Esophagus squamous epithelium (tissue), 5 donors: Measurements from ENCODE around the gene UBE2Q2. TPM values are rescaled to one million over a fixed set of nuclear protein-coding genes. Genes with fewer than 3 reads are reported as not detected.
"Not testable (repeated sequence)": the region's sequence is repeated elsewhere in the genome, so short reads cannot be mapped to it uniquely, and the experiment has no call there.

Experiments
- DNase-seq: peaks from one replicate; lab custom pipeline; 2025; lab: John Stamatoyannopoulos, UW
- H3K27ac ChIP-seq, 4 donors: fragments of 200-600 bp; sonication (generic); one replicate each; pipeline ENCODE4 v1.5.1; 2016 to 2019; ENCODE audit warnings: mild to moderate bottlenecking in 1 of 4
- H3K27me3 ChIP-seq, 4 donors: fragments of 200-600 bp; sonication (generic); 1 replicate in 3 of 4; 2 replicates in 1 of 4; pipeline versions ENCODE4 v1.5.1 to v1.6.0; 2017 to 2021; ENCODE audit warnings: antibody characterized with exemption in 1 of 4
- H3K36me3 ChIP-seq, 3 donors: fragments of 200-600 bp; sonication (generic); one replicate each; pipeline ENCODE4 v1.5.1; 2016 to 2019
- H3K4me1 ChIP-seq, 3 donors: fragments of 200-600 bp; sonication (generic); one replicate each; pipeline ENCODE4 v1.5.1; 2017 to 2019
- H3K4me3 ChIP-seq, 4 donors: fragments of 200-600 bp; sonication (generic); 1 replicate in 3 of 4; 2 replicates in 1 of 4; pipeline ENCODE4 v1.5.1; 2016 to 2019; ENCODE audit warnings: mild to moderate bottlenecking in 2 of 4, moderate library complexity in 1 of 4
- H3K9me3 ChIP-seq, 3 donors: fragments of 200-600 bp; sonication (generic); one replicate each; pipeline ENCODE4 v1.5.1; 2016 to 2019
- CTCF ChIP-seq, 6 experiments: fragments of 450-650 bp in 4 of 6; fragments of 200-600 bp in 2 of 6; sonication (generic) in 2 of 6; IDR thresholded peaks; one replicate each; pipeline ENCODE4 v1.5.1; 2016 to 2019; ENCODE audit warnings: antibody characterized with exemption in 6 of 6, mild to moderate bottlenecking in 4 of 6, moderate library complexity in 4 of 6
- POLR2A ChIP-seq, 4 donors: fragments of 450-650 bp; IDR thresholded peaks; one replicate each; pipeline ENCODE4 v1.6.1; 2017; ENCODE audit warnings: antibody characterized with exemption in 4 of 4, mild to moderate bottlenecking in 4 of 4, moderate library complexity in 3 of 4
- WGBS, 2 donors: methylation state at CpG; one replicate each; pipeline ENCODE4 v1.1.5; 2018; 5-methylcytosine and 5-hydroxymethylcytosine counted together
- intact Hi-C: fragments of 100-400 bp; cut with DNase I; formaldehyde crosslinking; loops from one replicate; pipeline ENCODE4 v1.15.0; 2022
- total RNA-seq, 4 donors: library from RNA; depleted of rRNA; stranded (reverse); fragments of >200 nt; gene quantifications; one replicate each; pipeline ENCODE4 v1.1.0, GENCODE V29; 2016
- donor health status: DM: yes; HTN: yes; CAD: no.

Gene UBE2Q2
- total RNA-seq, result 10 to 100 TPM in 3 of 4 donors, 1 to 10 TPM in 1; 9.1 to 40.2 (median 25.6) TPM

DNA sequence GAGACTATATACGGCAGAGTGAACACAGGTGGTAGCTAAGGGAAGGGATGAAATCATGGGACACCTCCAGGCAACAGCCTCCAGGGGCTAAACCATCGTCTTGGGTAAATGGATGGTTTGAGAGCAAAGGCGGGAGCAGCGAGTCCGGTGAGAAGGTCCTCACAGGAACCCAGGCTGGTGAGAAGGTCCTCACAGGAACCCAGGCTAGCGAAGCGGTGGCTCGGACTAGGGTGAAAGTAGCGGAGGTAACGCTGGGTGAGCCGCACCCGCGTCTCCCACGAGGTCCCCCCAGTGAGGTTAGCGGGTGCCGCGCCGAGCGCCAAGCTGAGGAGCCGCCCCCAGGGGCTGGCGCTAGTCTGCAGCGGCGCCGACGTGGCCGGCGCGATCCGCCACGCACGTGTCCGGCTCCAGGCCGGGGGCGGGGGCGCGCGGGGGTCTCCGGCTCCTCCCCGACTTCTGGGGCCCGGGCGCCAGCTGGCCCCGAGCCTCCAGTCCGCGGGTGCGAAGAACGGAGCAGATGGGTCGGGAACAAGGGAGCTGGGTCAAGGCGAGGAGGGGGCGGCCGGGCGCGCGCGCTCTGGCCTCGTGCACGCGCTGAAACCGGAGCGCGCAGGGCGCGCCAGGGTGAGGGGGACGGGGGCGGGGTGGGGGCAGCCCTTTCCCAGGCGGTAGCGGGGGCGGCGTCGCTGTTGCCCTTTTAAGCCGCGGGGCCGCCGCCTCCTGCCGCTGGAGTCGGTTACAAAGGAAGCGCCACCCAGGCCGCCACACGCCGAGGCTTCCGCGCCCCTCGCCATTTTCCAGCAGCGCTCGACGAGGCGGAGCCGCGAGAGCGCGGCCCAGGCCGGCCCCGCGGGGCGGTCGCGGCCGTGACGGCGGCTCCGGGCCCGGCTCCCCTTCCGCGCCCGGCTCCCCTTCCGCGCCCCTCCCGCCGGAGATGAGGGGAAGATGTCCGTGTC is at the start of gene UBE2Q2:
UBE2Q2 (plus strand) TSS at position 726 of the 956 bp plus-strand sequence; CDS start at position 946, 220 bp downstream.
- peaks cover 13 to 60% (median 21%) of the 10 kb centered on the region in 3 donors for H3K4me1 ChIP-seq
- TF ChIP-seq POLR2A (IDR thresholded peaks at IDR 0.05), result peak in 1 of 4 donors; percentile 62
- TF ChIP-seq CTCF (IDR thresholded peaks at IDR 0.05), result no peak
- no peaks in the 10 kb centered on the region for H3K9me3 ChIP-seq
- peak within 1 kb of the TSS; percentile 70 to 99 (median 88) for H3K4me3 ChIP-seq
- H3K36me3 ChIP-seq, result no peaks in the 10 kb centered on the region
- intact Hi-C loops, result no loop called here
- no peaks in the 10 kb centered on the region for H3K27me3 ChIP-seq
- peak within 1 kb of the TSS; percentile 93 to 97 (median 96) for H3K27ac ChIP-seq
- WGBS, 2 donors, result 2 to 26% methylated on average over 4 to 12 of the region's 109 CpGs
- no peak for DNase-seq

DNA sequence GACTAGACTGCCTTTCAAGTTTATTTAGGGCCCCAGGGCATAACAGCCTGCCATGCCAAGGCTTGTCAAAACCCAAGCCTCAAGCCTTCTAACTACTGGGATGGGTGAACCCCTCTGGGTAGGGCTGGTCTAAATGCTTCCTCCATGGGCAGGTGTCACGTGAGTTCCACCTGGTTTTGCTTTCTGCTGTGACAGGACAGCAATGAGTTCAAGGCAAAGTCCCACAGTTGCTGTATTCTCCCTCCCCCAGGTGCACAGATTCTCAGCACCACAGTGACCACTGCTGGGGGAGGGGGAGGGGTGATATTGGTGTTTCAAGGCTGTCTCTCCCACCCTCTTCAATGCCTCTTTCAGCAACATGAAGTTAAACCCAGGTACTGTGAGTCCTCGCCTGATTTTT is 46.9 kb upstream of the UBE2Q2 start:
- no peak overlapping the region for H3K27ac ChIP-seq

DNA sequence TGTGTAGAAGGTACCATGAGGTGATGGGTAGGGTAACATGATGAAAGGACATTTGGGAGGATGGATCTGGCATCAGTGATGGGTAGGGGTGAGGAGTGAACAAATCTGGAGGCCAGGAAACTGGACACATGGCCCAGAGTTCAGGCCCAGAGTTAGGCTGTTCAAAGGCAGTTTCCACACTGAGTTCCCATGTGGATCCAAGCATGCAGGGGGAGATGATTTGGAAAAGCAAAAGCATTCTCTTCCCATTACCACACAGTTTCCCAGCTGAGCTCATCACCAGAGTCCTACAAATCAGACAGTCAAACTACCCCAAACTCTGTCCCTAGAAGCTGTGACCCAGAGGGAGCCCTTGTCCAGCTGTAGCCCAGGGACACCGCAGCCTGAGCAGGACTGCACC is 46.1 kb upstream of the UBE2Q2 start:
- peaks cover 0 to 43% (median 0%) of the 10 kb centered on the region in 4 donors for H3K27me3 ChIP-seq
- DNase-seq, H3K9me3 ChIP-seq, H3K4me3 ChIP-seq, H3K27ac ChIP-seq, H3K36me3 ChIP-seq, H3K4me1 ChIP-seq: not testable (repeated sequence)
- intact Hi-C loops, result loop anchor here (5.0 to 10.0 kb wide), 2 partner anchors 62 to 105 kb away; no protein-coding TSS in a partner anchor
- WGBS, 2 donors, result 100% methylated on average over 1 of the region's 1 CpG; no CpG with 5 or more reads in 1 of the 2 donors

More for the DNA sequence above, 46.9 kb upstream of the UBE2Q2 start:
- H3K4me1 ChIP-seq, result no peaks in the 10 kb centered on the region
- H3K36me3 ChIP-seq, result no peaks in the 10 kb centered on the region
- no peak overlapping the region for H3K4me3 ChIP-seq
- WGBS, 2 donors, result 58 to 85% methylated on average over 1 of the region's 2 CpGs
- DNase-seq, result no peak
- peaks cover 0 to 41% (median 0%) of the 10 kb centered on the region in 4 donors for H3K27me3 ChIP-seq
- intact Hi-C loops, result loop anchor here (5.0 to 10.0 kb wide), 2 partner anchors 62 to 104 kb away; no protein-coding TSS in a partner anchor
- no peaks in the 10 kb centered on the region for H3K9me3 ChIP-seq
- TF ChIP-seq POLR2A (IDR thresholded peaks at IDR 0.05), result no peak
- TF ChIP-seq CTCF (IDR thresholded peaks at IDR 0.05), result no peak

DNA sequence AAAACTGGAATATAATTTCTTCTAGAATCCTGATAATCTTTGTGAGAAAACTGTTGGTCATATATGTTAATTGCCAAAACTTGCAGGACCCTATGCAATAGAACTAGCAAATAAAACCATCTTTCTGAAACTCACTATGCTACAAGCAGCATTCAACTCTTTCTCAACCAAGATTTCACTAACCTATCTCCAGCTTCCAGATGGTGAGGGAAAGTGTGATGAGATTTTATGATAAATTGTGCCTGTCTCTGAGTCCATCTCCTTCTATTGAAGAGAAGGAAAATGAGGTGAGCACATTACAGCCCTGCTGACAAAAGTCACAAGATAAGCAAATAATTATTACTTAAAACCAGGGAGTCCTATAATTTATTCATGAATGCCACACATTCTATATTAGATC is 44.1 kb upstream of the UBE2Q2 start:
- no peak overlapping the region for H3K27ac ChIP-seq
- H3K4me3 ChIP-seq, result no peak overlapping the region
- TF ChIP-seq CTCF (IDR thresholded peaks at IDR 0.05) (no peak), POLR2A (IDR thresholded peaks at IDR 0.05) (no peak)
- no peaks in the 10 kb centered on the region for H3K9me3 ChIP-seq
- DNase-seq, result no peak
- peaks cover 0 to 53% (median 0%) of the 10 kb centered on the region in 4 donors for H3K27me3 ChIP-seq
- H3K36me3 ChIP-seq, result no peaks in the 10 kb centered on the region
- H3K4me1 ChIP-seq, result peaks cover 0 to 10% (median 0%) of the 10 kb centered on the region in 3 donors
- intact Hi-C loops, result loop anchor here (5.0 to 10.0 kb wide), 2 partner anchors 64 to 107 kb away; no protein-coding TSS in a partner anchor

GRCh38 chr15:75800409-75800808 is 42.8 kb upstream of the UBE2Q2 start:
- H3K4me3 ChIP-seq, DNase-seq, intact Hi-C loops, H3K4me1 ChIP-seq, H3K27ac ChIP-seq, H3K9me3 ChIP-seq, H3K36me3 ChIP-seq: not testable (repeated sequence)
- WGBS, 2 donors, result 89 to 96% methylated on average over 4 of the region's 4 CpGs
- peaks cover 0 to 58% (median 0%) of the 10 kb centered on the region in 4 donors for H3K27me3 ChIP-seq
